Effector memory CD4-positive, alpha-beta T cell (primary cell): ENCODE measurements around the gene KANSL1L.
"Not testable (repeated sequence)": the region's sequence is repeated elsewhere in the genome, so short reads cannot be mapped to it uniquely, and the experiment has no call there.

Source experiments
- DNase-seq, 3 donors: peaks; one replicate each; pipeline ENCODE4 v3.0.0-alpha.2; 2020
- H3K27ac ChIP-seq: 2 replicates; pipeline ENCODE4 v1.7.0; 2013; ENCODE audit warnings: mild to moderate bottlenecking, low read length, moderate library complexity; ENCODE audit not compliant: insufficient read depth, poor library complexity, severe bottlenecking
- H3K27me3 ChIP-seq: replicated peaks from 2 replicates; pipeline ENCODE4 v1.7.0; 2013; ENCODE audit warnings: mild to moderate bottlenecking, low read length; ENCODE audit not compliant: insufficient read depth, control insufficient read depth, poor library complexity, severe bottlenecking
- H3K36me3 ChIP-seq: 2 replicates; pipeline ENCODE4 v1.7.0; 2013; ENCODE audit warnings: mild to moderate bottlenecking, low read length, moderate library complexity; ENCODE audit not compliant: control insufficient read depth, insufficient read depth
- H3K4me1 ChIP-seq: 2 replicates; pipeline ENCODE4 v1.7.0; 2013; ENCODE audit warnings: low read length, mild to moderate bottlenecking; ENCODE audit not compliant: control insufficient read depth, insufficient read depth, poor library complexity, severe bottlenecking
- H3K4me3 ChIP-seq: 2 replicates; pipeline ENCODE4 v1.7.0; 2013; ENCODE audit warnings: low read length, low read depth, mild to moderate bottlenecking; ENCODE audit not compliant: insufficient read depth, poor library complexity, severe bottlenecking
- H3K9me3 ChIP-seq: 2 replicates; pipeline ENCODE4 v1.7.0; 2013; ENCODE audit warnings: mild to moderate bottlenecking, low read length, moderate library complexity; ENCODE audit not compliant: control insufficient read depth

Gene KANSL1L

GRCh38 chr2:210197720-210198119 is 26.5 kb upstream of the KANSL1L start:
- H3K27ac ChIP-seq, result no peak overlapping the region
- H3K36me3 ChIP-seq, result no peaks in the 10 kb centered on the region

GRCh38 chr2:210195101-210195852 is 24.1 kb upstream of the KANSL1L start:
- H3K4me1 ChIP-seq, result no peaks in the 10 kb centered on the region
- H3K27ac ChIP-seq, result no peak overlapping the region
- no peaks in the 10 kb centered on the region for H3K27me3 ChIP-seq
- no peak for DNase-seq
- H3K4me3 ChIP-seq, result no peak overlapping the region
- H3K36me3 ChIP-seq, result no peaks in the 10 kb centered on the region
- no peaks in the 10 kb centered on the region for H3K9me3 ChIP-seq

More at GRCh38 chr2:210197720-210198119, 26.5 kb upstream of the KANSL1L start:
- H3K27me3 ChIP-seq, result no peaks in the 10 kb centered on the region
- no peaks in the 10 kb centered on the region for H3K4me1 ChIP-seq
- no peak overlapping the region for H3K4me3 ChIP-seq
- H3K9me3 ChIP-seq, result no peaks in the 10 kb centered on the region
- no peak for DNase-seq

DNA sequence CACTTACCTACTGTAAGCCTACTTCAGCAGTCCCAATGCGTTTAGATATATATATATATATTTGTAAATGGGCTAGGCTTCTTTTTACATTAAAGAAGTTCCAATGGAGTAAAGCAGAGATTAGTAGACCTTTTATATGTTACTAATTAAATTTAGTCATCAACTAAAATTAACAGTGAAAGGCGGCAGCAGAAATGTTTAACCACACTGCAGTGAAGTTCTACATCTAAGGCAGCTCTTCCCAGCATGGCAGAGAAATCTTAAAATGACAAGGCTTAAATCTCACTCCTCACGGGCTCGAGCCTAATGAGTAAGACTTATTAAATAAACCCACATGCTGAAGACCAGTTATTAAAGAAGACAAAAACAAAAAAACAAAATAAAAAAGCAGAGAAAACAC is 19.1 kb upstream of the KANSL1L start:
- Histone ChIP-seq H3K4me3 (no peak overlapping the region), H3K27ac (no peak overlapping the region), H3K9me3 (no peaks in the 10 kb centered on the region), H3K36me3 (no peaks in the 10 kb centered on the region), H3K4me1 (no peaks in the 10 kb centered on the region), H3K27me3 (no peaks in the 10 kb centered on the region)
- no peak for DNase-seq

- Histone ChIP-seq H3K27ac (no peak overlapping the region), H3K27me3 (no peaks in the 10 kb centered on the region), H3K36me3 (no peaks in the 10 kb centered on the region), H3K4me3 (no peak overlapping the region), H3K4me1 (no peaks in the 10 kb centered on the region), H3K9me3 (no peaks in the 10 kb centered on the region)
- no peak for DNase-seq
Observed at GRCh38 chr2:210189452-210190138, 18.4 kb upstream of the KANSL1L start.

DNA sequence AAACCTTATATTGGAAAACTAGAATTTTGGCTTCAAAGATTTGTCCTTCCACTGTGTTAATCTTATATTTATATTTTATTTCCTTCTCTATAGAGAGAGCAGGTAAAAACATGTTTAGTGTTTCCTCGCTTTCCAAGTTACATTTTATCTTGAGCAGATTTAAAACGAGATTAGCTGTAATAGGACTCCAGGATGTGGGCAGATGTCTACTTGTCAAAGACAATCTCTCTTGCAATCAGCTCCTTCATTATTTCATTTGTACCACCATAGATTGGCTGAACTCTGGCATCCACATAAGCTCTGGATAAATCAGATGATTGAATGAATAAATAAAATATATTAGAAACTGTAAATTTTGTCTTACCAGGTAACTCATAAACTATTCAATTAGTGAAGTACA is 17.5 kb upstream of the KANSL1L start:
- H3K4me1 ChIP-seq, result no peaks in the 10 kb centered on the region

DNA sequence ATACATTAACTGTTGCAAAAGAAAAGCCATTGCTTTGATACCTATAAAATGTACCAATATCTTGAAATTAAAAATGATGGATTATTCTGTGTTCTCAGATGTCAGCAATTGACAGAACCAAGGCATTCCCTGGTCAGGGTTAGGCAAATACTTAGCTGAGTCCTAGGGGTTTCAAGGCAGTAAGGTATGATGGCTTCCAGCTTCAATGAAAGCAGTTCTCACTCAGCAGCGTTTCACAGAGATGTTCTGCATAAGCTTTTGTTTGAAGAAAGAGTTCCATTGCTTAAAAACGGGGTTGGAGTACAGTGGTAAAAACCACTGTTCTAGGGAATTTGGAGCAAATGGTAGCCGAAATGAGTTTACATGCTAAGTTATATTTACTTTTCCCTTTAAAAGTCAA is 17.0 kb upstream of the KANSL1L start:
- H3K27me3 ChIP-seq, result no peaks in the 10 kb centered on the region
- H3K9me3 ChIP-seq, result no peaks in the 10 kb centered on the region
- no peak overlapping the region for H3K27ac ChIP-seq
- H3K36me3 ChIP-seq, result no peaks in the 10 kb centered on the region
- H3K4me3 ChIP-seq, result no peak overlapping the region
- DNase-seq, result no peak
- no peaks in the 10 kb centered on the region for H3K4me1 ChIP-seq

More for the DNA sequence above, 17.5 kb upstream of the KANSL1L start:
- H3K4me3 ChIP-seq, result no peak overlapping the region
- H3K36me3 ChIP-seq, result no peaks in the 10 kb centered on the region
- no peaks in the 10 kb centered on the region for H3K27me3 ChIP-seq
- no peaks in the 10 kb centered on the region for H3K9me3 ChIP-seq
- no peak overlapping the region for H3K27ac ChIP-seq
- DNase-seq, result no peak

- not testable (repeated sequence) for DNase-seq, H3K27me3 ChIP-seq, H3K27ac ChIP-seq, H3K4me1 ChIP-seq, H3K36me3 ChIP-seq, H3K4me3 ChIP-seq, H3K9me3 ChIP-seq
Observed at GRCh38 chr2:210183936-210184335, 12.7 kb upstream of the KANSL1L start.

- H3K4me1 ChIP-seq, H3K27ac ChIP-seq, DNase-seq, H3K27me3 ChIP-seq, H3K9me3 ChIP-seq, H3K4me3 ChIP-seq, H3K36me3 ChIP-seq: not testable (repeated sequence)
Observed at GRCh38 chr2:210181606-210182088, 10.4 kb upstream of the KANSL1L start.

DNA sequence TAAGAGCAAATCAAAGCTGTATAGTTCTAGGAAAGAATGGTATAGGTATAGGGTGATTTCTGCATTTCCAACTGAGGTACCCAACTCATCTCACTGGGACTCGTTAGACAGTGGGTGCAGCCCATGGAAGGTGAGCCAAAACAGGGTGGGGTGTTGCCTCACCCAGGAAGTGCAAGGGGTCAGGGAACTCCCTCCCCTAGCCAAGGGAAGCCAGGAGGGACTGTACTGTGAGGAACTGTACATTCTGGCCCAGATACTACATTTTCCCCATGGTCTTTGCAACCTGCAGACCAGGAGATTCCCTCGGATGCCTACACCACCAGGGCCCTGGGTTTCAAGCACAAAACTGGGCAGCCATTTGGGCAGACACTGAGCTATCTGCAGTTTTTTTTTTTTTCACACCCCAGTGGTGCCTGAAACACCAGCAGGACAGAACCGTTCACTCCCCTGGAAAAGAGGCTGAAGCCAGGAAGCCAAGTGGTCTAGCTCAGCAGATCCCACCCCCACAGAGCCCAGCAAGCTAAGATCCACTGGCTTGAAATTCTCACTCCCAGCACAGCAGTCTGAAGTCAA is 9.9 kb upstream of the KANSL1L start:
- H3K27me3 ChIP-seq, H3K9me3 ChIP-seq, H3K4me3 ChIP-seq, DNase-seq, H3K27ac ChIP-seq, H3K36me3 ChIP-seq, H3K4me1 ChIP-seq: not testable (repeated sequence)

- DNase-seq, result no peak
- Histone ChIP-seq H3K27me3 (no peaks in the 10 kb centered on the region), H3K4me1 (peaks cover 5% of the 10 kb centered on the region)
Observed at GRCh38 chr2:210180477-210180876, 9.3 kb upstream of the KANSL1L start.

More at GRCh38 chr2:210180477-210180876, 9.3 kb upstream of the KANSL1L start:
- Histone ChIP-seq H3K9me3 (no peaks in the 10 kb centered on the region), H3K4me3 (no peak overlapping the region), H3K27ac (no peak overlapping the region), H3K36me3 (no peaks in the 10 kb centered on the region)
